Measurements from ENCODE around the gene CGRRF1.

DNA sequence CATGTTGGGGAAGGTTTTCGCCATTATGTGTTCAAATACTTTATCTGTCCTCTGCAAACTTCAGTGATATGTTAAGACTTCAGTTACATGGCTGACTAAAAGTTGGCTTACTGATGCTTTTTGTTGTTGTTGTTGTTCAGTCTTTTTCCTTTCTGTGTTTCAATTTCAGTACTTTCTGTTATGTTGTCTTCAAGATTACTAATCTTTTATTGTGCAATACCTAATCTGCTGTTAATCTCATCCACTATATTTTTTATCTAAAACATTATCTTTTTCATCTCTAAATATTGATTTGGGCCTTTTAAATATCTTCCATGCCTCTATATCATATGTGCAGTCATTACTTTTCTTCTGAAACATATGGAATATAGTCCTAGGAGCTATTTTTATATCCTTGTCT, 7.0 kb downstream of the CGRRF1 start:
- TF ChIP-seq CTCF (conservative IDR thresholded peaks at IDR 0.05; ENCODE audit: low read depth, low read length) = no peak
- TF ChIP-seq EZH2 (IDR thresholded peaks at IDR 0.05; ENCODE audit: borderline replicate concordance, low read depth, low read length, poor library complexity, severe bottlenecking) = no peak

All from A673 (cell line).